ENCODE results near the gene ZNF541.

ZNF541 gene, protein sequence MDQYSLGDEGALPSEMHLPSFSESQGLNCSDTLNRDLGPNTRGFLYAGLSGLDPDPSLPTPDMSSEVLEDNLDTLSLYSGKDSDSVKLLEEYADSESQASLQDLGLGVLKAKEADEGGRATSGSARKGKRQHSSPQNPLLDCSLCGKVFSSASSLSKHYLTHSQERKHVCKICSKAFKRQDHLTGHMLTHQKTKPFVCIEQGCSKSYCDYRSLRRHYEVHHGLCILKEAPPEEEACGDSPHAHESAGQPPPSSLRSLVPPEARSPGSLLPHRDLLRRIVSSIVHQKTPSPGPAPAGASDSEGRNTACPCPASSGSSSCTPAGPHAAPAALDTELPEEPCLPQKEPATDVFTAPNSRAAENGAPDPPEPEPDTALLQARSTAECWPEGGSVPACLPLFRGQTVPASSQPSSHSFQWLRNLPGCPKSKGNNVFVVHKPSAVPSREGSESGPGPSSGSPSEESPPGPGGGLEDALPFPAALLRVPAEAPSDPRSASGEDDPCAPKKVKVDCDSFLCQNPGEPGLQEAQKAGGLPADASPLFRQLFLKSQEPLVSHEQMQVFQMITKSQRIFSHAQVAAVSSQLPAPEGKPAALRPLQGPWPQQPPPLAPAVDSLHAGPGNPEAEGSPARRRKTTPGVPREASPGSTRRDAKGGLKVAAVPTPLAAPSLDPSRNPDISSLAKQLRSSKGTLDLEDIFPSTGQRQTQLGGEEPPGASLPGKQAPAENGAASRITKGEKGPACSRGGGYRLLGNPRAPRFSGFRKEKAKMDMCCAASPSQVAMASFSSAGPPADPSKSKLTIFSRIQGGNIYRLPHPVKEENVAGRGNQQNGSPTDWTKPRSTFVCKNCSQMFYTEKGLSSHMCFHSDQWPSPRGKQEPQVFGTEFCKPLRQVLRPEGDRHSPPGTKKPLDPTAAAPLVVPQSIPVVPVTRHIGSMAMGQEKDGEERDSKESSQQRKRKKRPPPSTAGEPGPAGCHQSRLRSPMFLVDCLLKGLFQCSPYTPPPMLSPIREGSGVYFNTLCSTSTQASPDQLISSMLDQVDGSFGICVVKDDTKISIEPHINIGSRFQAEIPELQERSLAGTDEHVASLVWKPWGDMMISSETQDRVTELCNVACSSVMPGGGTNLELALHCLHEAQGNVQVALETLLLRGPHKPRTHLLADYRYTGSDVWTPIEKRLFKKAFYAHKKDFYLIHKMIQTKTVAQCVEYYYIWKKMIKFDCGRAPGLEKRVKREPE (N-terminal part only)

DNA sequence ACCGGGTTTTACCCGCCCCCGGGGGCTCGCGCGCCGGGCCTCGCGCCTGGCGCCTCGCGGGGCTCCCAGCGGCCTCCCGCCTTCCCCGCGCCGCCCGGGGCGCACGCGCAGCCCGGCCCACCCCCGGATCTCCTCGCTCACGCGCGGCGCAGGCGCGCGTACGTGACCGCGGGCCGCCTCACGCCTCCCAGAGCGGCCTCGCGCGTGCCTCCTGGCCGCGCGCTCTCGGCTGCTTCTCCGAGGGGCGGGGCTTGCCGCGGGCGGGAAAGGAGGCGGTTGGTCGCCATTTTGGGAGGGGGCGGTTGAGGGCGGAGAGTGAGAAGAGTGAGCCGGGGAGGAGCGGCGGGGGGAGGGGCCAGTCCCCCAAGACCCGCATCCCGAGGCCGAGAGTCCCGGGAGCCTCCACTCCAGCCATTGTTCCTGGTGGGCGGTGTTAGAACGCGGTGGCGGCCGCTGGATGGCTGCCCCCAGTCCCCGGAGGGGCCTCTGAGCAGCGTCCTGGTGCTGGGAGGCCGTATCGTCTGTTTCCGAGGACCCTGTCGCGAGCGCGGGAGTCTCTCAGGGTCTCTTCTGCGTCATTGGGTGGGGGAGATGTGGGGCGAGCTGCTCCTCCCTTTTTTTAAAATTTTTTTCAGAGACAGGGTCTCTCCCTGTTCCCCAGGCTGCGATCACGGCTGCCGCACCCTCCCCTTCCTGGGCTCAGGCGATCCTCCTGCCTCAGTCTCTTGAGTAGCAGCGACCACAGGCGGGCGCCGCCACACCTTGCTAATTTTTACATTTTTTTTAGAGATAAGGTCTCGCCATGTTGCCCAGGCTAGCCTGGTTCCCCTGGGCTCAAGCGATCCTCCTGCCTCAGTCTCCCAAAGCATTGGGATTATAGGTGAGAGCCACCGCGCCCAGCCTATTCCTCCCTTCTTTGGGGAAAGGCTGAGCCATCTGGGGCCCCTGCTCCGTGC lies at the start of gene ZNF541:
ZNF541 (minus strand) TSS at position 78 of the 956 bp plus-strand sequence. CDS start 17,292 bp downstream, outside the sequence.
- peak; percentile 23 for DNase-seq (ENCODE audit: low spot score)

GRCh38 chr19:47619763-47620162 lies 46.8 kb upstream of the ZNF541 start:
- no peak for DNase-seq (ENCODE audit: low spot score)

GRCh38 chr19:47618771-47619170 lies 45.8 kb upstream of the ZNF541 start:
- no peak for DNase-seq (ENCODE audit: low spot score)

DNA sequence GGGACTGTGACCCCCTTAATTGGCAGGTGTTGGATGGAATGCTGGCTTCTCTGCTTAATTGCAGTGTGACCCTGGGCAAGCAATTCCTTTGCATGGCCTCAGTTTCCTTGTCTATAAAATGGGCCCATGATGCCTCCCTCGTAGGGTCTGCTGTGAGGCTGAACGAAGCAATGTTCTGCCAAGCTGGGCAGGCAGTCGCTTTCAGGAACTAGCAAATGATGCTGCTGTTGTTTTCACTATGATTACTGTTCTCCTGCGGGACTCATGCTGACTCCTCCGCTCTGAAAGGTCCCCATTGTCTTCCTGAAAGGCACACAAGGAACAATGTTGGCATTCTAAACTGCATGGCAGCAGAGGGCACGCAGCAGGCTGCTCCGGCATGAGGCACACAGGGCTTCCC lies 42.8 kb upstream of the ZNF541 start:
- DNase-seq (ENCODE audit: low spot score): peak; percentile 97

DNA sequence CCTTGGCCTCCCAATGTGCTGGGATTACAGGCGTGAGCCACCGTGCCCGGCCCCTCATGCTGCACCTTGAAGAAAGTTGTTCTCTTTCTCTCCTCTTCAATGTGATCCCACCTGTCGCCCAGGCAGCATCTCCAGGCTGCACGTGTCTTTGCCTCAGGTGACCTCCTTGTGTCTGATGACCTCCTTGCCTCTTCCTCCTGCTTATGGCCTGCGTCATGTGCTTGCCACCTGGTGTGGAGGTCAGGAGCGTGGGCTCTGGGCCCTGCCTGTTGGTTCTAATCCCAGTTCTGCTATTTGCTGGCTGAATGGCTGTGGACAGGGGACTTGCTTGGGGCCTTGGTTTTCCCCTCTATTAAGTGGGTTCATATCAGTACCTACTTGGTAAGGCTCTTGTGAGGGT lies 42.3 kb upstream of the ZNF541 start:
- DNase-seq (ENCODE audit: low spot score): no peak

- DNase-seq (ENCODE audit: low spot score): no peak
These were observed 41.6 kb upstream of the ZNF541 start for GRCh38 chr19:47614559-47614958.

DNA sequence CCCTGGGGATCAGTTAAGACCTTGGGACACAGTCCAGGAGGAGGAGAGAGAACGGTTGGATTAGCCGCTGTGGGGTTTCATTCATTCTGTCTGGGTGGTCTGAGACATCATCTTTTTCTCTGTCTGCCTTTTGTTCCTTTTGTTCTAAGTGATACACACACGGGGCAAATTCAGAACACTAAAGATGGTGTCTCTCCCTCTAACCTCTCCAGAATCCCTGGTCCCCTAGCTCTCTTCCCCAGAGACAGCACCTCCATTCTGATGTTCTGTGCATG lies 41.0 kb upstream of the ZNF541 start:
- no peak for DNase-seq (ENCODE audit: low spot score)

DNA sequence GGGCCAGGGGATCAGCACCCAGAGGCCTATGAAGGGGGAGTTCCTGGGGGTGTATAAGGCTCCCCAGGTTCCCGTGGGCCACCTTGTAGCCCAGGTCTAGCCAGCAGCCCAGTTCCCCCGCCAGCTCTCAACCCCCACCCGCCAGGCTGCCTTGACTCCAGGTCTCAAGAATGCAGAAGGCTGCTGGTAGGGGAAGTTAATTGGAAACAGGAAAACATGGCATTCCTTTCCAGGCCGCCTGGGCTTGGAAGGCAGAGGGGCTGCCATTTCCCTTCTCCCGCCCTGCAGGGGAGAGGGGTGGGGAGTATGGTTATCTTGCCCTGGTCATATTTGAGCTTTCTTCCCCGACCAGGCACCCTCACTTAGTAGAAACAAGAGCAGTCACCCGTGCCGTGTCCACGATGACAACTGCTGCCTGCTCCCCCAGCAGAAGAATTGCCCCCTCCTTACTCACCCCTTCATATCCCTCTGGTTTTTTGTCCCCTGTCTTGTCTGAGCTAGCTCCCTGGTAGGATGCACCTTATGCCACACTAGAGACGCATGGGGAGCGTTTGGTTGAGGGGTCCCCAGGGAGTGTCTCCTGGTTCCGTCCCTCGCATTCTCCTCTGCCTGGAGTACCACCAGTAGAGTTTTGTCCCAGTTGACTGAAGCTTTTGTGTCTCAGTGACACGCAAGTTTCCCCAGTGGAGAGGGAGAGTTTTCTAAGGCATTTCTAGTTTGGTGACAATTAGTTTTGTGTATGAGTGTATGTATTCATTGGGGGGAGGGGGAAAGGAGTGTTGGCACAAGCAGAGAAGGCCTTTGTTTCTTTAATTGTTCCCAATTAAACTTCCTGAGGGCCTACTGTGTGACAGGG lies 40.4 kb upstream of the ZNF541 start:
- peak; percentile 76 for DNase-seq (ENCODE audit: low spot score)

DNA sequence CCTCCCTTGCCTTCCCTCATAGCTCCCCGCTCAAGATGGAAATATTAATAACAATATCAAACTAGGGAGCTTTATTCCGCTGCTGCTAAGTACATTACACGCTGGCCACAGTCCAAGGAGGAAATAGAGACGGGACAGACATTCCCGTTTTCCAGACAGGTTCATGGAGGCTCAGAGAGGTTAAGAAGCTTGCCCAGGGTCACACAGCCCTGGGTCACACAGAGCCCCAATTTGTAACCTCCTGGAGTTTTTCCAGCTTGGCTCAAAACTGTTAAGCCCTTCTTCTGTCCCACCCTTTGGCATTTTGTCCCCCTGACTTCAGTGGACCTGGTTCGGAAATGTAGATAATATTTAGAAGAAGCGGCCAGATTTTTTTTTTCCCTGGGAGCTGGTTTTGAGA lies 38.0 kb upstream of the ZNF541 start:
- no peak for DNase-seq (ENCODE audit: low spot score)

DNA sequence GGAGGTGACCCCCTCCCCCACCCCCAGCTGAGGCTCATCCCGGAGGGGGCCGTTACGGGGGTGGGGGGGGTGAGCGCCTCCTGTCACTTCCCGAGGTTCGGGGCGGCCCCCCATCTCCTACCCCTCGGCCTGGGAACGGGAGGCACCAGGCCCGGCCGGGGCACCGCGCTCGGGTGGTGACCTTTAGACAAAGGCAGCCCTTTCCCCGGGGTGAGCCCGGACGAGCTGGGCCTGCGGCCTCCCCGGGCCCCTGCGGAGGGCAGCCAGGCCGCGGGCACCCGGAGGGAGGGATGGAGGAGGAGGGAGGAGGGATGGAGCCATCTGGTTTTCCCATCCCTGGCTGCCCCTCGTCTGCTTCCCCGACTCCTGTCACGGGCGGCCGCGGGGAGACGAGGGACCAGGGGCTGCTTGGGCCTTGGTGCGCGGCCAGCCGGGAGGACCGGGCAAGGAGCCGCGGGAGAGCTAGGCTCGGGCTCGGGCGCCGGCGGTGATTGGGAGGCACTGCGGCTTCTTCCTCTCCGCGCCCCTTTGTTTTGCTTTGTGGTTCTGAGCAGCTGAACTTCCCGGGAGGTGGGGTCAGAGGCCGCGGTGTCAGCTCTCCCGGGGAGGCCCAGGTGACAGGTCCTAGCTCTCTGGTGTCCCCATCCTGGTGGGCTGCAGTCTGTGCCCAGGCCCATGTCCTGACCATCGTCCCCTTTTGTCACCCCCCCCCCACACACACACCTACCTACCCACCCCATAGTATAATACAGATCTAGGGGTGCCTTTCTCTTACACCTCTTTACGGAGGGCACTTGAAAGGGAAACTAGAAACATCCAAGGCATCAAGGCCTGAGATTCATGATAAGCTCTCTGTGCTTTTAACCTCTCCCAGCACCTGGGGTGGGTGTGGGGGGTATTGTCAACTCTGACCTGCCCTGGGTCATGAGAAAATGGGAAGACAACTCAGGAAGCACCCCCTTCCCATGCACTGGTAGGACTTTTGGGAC lies 37.3 kb upstream of the ZNF541 start:
- no peak for DNase-seq (ENCODE audit: low spot score)

DNA sequence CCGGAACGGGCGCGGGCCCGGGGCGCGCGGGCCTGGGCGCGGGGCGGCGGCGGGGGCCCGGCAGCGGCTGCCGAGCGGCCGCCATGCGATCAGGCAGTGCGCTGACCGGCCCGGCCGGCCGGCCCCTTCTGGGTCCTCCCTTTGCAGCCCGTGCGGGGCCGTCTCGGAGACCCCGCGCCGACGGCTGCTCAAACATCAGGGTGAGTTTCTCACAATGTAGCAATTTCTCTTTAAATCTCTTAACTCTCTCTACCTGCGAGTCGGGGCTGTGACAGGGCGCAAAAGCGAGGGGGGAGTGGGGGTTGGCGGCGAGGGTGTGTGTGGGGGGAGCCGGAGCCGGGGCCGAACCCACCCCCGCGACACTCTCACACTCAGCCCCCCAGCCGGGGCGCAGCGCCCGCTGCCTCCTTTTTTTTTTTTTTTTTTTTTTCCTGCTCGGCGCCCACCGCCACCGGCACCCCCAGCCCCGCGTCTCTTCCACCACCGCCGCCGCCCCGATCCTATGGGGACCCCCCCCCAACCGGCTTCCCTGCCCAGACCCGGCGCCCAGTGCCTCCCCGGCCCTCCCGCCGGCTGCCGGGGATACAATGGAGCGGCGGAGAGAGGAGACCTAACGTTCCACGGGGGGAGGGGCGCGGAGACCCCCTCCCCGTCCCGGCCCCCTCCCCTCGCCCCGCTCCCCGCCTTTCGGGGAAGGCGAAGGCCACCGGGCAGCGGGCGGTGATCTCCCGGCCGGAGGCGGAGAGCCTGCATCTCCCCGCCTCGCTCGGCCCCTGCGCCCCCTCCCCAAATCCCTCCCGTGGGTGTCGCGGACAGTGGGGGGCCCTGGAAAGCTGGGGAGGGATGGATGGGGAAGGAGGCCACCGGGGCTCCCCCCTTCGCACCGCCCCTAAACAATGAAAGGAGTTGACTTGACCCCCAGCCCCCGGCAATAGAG lies 36.3 kb upstream of the ZNF541 start, which contains the start of gene BICRA:
BICRA (plus strand) TSS at position 166 of the 937 bp plus-strand sequence. CDS start 64,441 bp downstream, outside the sequence.
- DNase-seq (ENCODE audit: low spot score): peak; percentile 62

DNA sequence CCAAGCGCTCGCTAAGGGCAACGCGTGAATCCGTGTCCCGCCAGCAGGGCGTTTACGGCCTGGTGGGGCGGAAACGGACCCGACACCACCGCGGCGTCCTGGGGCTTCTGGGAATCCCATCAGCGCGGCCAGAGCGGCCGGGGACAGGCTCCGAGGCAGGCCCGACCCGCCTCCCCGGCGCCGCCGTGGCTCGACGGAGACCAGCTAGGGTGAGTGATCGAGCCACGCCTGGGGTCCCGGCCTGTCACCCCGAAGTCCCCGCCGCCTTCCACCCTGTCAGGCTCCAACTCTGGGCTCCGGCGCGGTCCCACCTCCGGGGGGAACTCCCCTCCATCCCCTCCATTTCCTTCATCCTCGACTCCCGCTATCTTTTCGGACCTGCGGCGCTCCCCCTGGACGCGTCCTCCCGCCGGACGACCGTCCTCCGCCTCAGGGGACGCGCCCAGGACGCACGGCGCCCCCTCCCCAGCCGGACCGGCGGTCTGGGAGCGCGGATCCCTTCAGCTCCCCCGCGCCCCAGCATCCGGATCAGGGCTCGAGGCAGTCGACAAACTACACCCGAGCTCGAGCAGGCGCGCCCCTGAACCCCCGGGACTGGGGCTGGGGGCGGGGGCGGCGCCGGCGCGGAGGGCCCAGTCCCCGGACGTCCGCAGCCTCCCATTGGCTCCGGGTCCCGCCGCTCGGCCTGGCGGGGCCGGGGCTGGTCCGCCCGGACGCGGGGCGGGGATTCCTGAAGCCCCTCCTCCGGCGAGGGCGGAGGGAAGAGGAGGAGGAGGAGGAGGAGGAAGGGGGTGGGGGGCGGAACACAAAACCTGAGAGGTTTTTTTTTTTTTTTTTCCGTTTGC lies 35.3 kb upstream of the ZNF541 start:
- DNase-seq (ENCODE audit: low spot score): peak; percentile 96

GRCh38 chr19:47607564-47608073 lies 34.7 kb upstream of the ZNF541 start:
- DNase-seq (ENCODE audit: low spot score): no peak

GRCh38 chr19:47603706-47604565 lies 31.0 kb upstream of the ZNF541 start:
- DNase-seq (ENCODE audit: low spot score): no peak

DNA sequence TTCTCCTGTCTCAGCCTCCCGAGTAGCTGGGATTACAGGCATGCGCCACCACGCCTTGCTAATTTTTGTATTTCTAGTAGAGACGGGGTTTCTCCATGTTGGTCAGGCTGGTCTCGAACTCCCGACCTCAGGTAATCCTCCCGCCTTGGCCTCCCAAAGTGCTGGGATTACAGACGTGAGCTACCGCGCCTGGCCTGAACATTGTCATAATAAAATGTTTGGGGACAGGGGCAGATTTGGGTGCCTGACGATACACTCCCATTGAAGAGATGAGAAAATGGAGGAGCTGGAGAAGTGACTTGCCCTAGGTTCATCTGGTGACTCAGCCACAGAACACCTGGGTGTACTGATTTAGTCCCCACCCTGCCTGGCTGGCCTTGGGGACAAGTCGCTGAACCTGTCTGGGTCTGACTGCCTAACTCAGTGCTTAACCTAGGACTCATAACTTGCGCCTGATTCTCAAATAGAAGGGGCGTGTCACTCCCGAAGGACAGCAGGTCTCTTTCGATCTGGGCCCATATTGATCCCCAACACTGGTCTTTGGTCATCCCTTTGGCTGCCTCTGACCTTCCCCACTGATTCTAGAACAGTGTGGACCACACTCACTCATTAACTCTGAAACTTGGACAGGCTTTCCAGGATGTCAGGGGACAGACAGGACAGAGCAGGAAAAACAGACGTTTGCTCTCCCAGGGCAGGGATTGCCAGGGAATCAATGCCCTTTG lies 28.4 kb upstream of the ZNF541 start:
- DNase-seq (ENCODE audit: low spot score): no peak

Data from pons (tissue), 1 donor.